HG03432 (cell line): ENCODE data around the gene GLUD1.
"Not testable (repeated sequence)": the region's sequence is repeated elsewhere in the genome, so short reads cannot be mapped to it uniquely, and the experiment has no call there.

Experiments
- ATAC-seq: cut with Tn5 transposase; IDR thresholded peaks from one replicate; pipeline ENCODE4 v1.9.1; 2021; ENCODE audit warnings: mild to moderate bottlenecking, moderate library complexity; ENCODE audit not compliant: unreplicated experiment

GLUD1 gene

GRCh38 chr10:87053111-87053510 lies 41.5 kb downstream of the GLUD1 start:
- no peak for ATAC-seq

- ATAC-seq = no peak
These were observed 49.2 kb downstream of the GLUD1 start for GRCh38 chr10:87045434-87045938.

- ATAC-seq = not testable (repeated sequence)
These were observed 51.1 kb downstream of the GLUD1 start for GRCh38 chr10:87043579-87043978.

GRCh38 chr10:87038786-87039185 lies 55.9 kb downstream of the GLUD1 start:
- no peak for ATAC-seq

- ATAC-seq = no peak
These were observed 56.3 kb downstream of the GLUD1 start for GRCh38 chr10:87038286-87038717.

- no peak for ATAC-seq
These were observed 58.0 kb downstream of the GLUD1 start for GRCh38 chr10:87036623-87037022.

GRCh38 chr10:87030912-87031635 lies 63.6 kb downstream of the GLUD1 start:
- no peak for ATAC-seq

GRCh38 chr10:87030419-87030818 lies 64.2 kb downstream of the GLUD1 start:
- ATAC-seq = not testable (repeated sequence)

- not testable (repeated sequence) for ATAC-seq
These were observed 67.7 kb downstream of the GLUD1 start for GRCh38 chr10:87026747-87027508.

- not testable (repeated sequence) for ATAC-seq
These were observed 69.2 kb downstream of the GLUD1 start for GRCh38 chr10:87025285-87025958.

GRCh38 chr10:87020056-87020455 lies 74.6 kb downstream of the GLUD1 start, which contains the start of gene FAM25A:
FAM25A (plus strand) TSS chr10:87020294; CDS start chr10:87020325, 31 bp downstream.
- ATAC-seq = not testable (repeated sequence)

- not testable (repeated sequence) for ATAC-seq
These were observed 75.1 kb downstream of the GLUD1 start for GRCh38 chr10:87019504-87019903.

- ATAC-seq = not testable (repeated sequence)
These were observed 75.6 kb downstream of the GLUD1 start for GRCh38 chr10:87019066-87019465.

GRCh38 chr10:87018127-87018526 lies 76.5 kb downstream of the GLUD1 start:
- ATAC-seq = not testable (repeated sequence)

- not testable (repeated sequence) for ATAC-seq
These were observed 79.5 kb downstream of the GLUD1 start for GRCh38 chr10:87014986-87015716.

GRCh38 chr10:87013528-87013927 lies 81.1 kb downstream of the GLUD1 start:
- ATAC-seq = not testable (repeated sequence)

- ATAC-seq = not testable (repeated sequence)
These were observed 85.4 kb downstream of the GLUD1 start for GRCh38 chr10:87009134-87009696.

- not testable (repeated sequence) for ATAC-seq
These were observed 86.3 kb downstream of the GLUD1 start for GRCh38 chr10:87008303-87008702.

GRCh38 chr10:87007674-87008073 lies 87.0 kb downstream of the GLUD1 start:
- not testable (repeated sequence) for ATAC-seq

- ATAC-seq = not testable (repeated sequence)
These were observed 87.5 kb downstream of the GLUD1 start for GRCh38 chr10:87007124-87007523.
